ENCODE measurements around the gene TFF1. TPM values are rescaled to one million over a fixed set of nuclear protein-coding genes. Genes with fewer than 3 reads are reported as not detected.

Gene TFF1
- total and polyA plus RNA-seq, 2 of the 4 experiments (the other 2 are of a cell fraction), result not detected

GRCh38 chr21:42403611-42404231 lies 37.4 kb upstream of the TFF1 start, which contains the start of gene UBASH3A:
TSS of gene UBASH3A (plus strand) at chr21:42403902. CDS start at chr21:42403946, 44 bp downstream.
- in situ Hi-C loops (cut with MboI; ENCODE audit: low sequenced_read_pairs), result no loop called here
- no peak within 1 kb of the TSS for H2BK15ac ChIP-seq (ENCODE audit: low read depth, low read length)
- H3K9me3 ChIP-seq (ENCODE audit: control insufficient read depth, insufficient read depth, low read length), result no peaks in the 10 kb centered on the region
- ChIA-PET CTCF (no interaction called here), POLR2A (ENCODE audit: unreplicated experiment) (no interaction called here)
- peaks cover 6% of the 10 kb centered on the region; the same call in 1 of the 2 replicates for H3K27me3 ChIP-seq (ENCODE audit: control insufficient read depth, insufficient read depth, low read length)
- no peak within 1 kb of the TSS for H2AFZ ChIP-seq (replicated peaks; ENCODE audit: low read length, poor library complexity)
- no peaks in the 10 kb centered on the region for H4K20me1 ChIP-seq (ENCODE audit: insufficient read depth, low read length)
- H3K4me3 ChIP-seq (ENCODE audit: insufficient read depth, low read depth, low read length), result no peak within 1 kb of the TSS
- dilution Hi-C loops (cut with HindIII; ENCODE audit: low sequenced_read_pairs, unreplicated experiment), result no loop called here
- 68% methylated on average over 4 of the region's 21 CpGs; no CpG with 5 or more reads in 1 of the 2 experiments for WGBS, 2 experiments (ENCODE audit: extremely low coverage in 2 of 2, insufficient read length in 1 of 2)
- H3K23ac ChIP-seq (ENCODE audit: low read depth, low read length), result no peak within 1 kb of the TSS
- H2BK20ac ChIP-seq (ENCODE audit: low read depth, low read length), result no peak within 1 kb of the TSS
- no peak within 1 kb of the TSS for H2BK120ac ChIP-seq (ENCODE audit: low read depth, low read length)
- DNase-seq (no peak), ATAC-seq (ENCODE audit: low read depth) (no peak)
- no peaks in the 10 kb centered on the region for H3K9me1 ChIP-seq (ENCODE audit: insufficient read depth, low read length)
- H3K4ac ChIP-seq (ENCODE audit: low read depth, low read length), result no peak within 1 kb of the TSS
- no peak within 1 kb of the TSS for H3K4me2 ChIP-seq (ENCODE audit: low read depth, low read length)
- no peak within 1 kb of the TSS for H3K14ac ChIP-seq (replicated peaks; ENCODE audit: low read depth, low read length)
- no peak within 1 kb of the TSS for H3K18ac ChIP-seq (ENCODE audit: low read depth, low read length)
- H3K56ac ChIP-seq (ENCODE audit: extremely low read depth, insufficient read depth, low read length), result no peak within 1 kb of the TSS
- no TSS peak for BruUV-seq (replicated peaks)
- H3K4me1 ChIP-seq (ENCODE audit: control insufficient read depth, insufficient read depth, low read length), result no peaks in the 10 kb centered on the region
- H3K27ac ChIP-seq (ENCODE audit: insufficient read depth, low read length), result no peak within 1 kb of the TSS
- H4K5ac ChIP-seq (ENCODE audit: low read depth, low read length), result no peak within 1 kb of the TSS
- intact Hi-C loops (cut with micrococcal nuclease), result no loop called here
- H2BK5ac ChIP-seq (ENCODE audit: low read depth, low read length, poor library complexity, severe bottlenecking), result no peak within 1 kb of the TSS
- TF ChIP-seq MAZ (IDR thresholded peaks at IDR 0.05; ENCODE audit: borderline replicate concordance, low read depth, low read length) (no peak), MXI1 (IDR thresholded peaks at IDR 0.05; ENCODE audit: borderline replicate concordance, low read depth, low read length) (no peak), RAD21 (IDR thresholded peaks at IDR 0.05; ENCODE audit: low read length) (no peak)
- H2AK9ac ChIP-seq (replicated peaks; ENCODE audit: low read depth, low read length, poor library complexity), result no peak within 1 kb of the TSS
- no peaks in the 10 kb centered on the region for H3K79me1 ChIP-seq (ENCODE audit: low read depth in 1 of 2, low read length in 2 of 2)
- H4K91ac ChIP-seq (ENCODE audit: insufficient read depth, low read depth, low read length), result no peak within 1 kb of the TSS
- no peak within 1 kb of the TSS for H3K9ac ChIP-seq (ENCODE audit: low read depth, low read length)
- no peak within 1 kb of the TSS for H2AK5ac ChIP-seq (ENCODE audit: low read depth, low read length)
- H3K36me3 ChIP-seq (ENCODE audit: control insufficient read depth, insufficient read depth, low read length), result no peaks in the 10 kb centered on the region
- H4K8ac ChIP-seq (ENCODE audit: low read depth in 2 of 2, low read length in 2 of 2), result no peak within 1 kb of the TSS
